ENCODE results near the gene CLHC1.
"Not testable (repeated sequence)": the region's sequence is repeated elsewhere in the genome, so short reads cannot be mapped to it uniquely, and the experiment has no call there.

Gene CLHC1

GRCh38 chr2:55138014-55138881, 93.8 kb downstream of the CLHC1 start:
- in situ Hi-C loops (cut with HindIII; ENCODE audit: low sequenced_read_pairs): no loop called here

- in situ Hi-C loops (cut with HindIII; ENCODE audit: low sequenced_read_pairs): no loop called here
These were observed 94.8 kb downstream of the CLHC1 start for GRCh38 chr2:55137024-55137958.

- in situ Hi-C loops (cut with HindIII; ENCODE audit: low sequenced_read_pairs): no loop called here
These were observed 96.0 kb downstream of the CLHC1 start for GRCh38 chr2:55136138-55136541.

DNA sequence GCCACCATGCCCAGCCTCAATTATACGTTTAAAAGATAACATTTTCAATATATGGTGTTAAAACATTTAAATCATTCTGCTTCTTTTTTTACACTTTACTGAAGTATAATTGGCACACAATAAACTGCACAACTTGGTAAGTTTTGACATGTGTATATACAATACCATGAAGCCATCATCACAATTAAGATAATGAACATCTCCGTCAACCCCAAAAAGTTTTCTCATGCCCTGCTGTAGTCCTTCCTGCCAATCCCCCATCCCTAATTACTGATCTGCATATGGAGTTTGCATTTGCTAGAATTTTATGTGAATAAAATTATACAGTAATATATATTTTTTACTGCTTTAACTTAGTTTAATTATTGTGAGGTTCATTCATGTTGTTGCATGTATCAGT, 96.6 kb downstream of the CLHC1 start:
- in situ Hi-C loops (cut with HindIII; ENCODE audit: low sequenced_read_pairs): no loop called here

DNA sequence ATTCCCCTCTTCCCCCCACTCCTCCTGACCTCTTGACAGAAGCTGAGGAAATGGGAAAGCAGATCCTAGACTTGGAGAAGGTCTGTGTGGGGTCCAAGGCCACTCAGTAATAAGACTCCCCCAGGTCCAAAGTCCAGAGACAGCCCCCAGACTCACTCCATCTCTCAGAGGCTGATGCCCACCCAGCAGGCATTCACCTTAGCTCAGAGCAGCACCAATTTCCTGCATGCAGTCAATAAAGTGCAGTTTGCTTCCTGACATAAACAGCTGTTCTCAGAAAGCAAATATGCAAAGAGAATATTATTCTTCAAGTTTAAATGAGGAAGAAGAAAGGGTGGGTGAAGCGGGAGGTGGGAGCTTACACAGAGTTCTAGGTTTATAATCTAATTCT, 97.8 kb downstream of the CLHC1 start:
- in situ Hi-C loops (cut with HindIII; ENCODE audit: low sequenced_read_pairs): no loop called here

- in situ Hi-C loops (cut with HindIII; ENCODE audit: low sequenced_read_pairs): no loop called here
These were observed 98.4 kb downstream of the CLHC1 start for GRCh38 chr2:55133467-55134315.

GRCh38 chr2:55130849-55131248, 101.2 kb downstream of the CLHC1 start:
- in situ Hi-C loops (cut with HindIII; ENCODE audit: low sequenced_read_pairs): no loop called here

DNA sequence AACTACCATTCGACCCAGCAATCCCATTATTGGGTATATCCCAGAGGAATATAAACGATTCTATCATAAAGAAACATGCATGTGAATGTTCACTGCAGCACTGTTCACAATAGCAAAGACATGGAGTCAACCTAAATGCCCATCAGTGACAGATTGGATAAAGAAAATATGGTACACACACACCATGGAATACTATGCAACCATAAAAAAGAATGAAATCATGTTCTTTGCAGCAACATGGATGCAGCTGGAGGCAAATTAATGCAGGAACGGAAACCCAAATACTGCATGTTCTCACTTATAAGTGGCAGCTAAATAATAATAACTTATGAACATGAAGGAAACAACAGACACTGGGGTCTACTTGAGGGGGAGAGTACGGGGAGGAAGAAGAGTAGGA, 105.5 kb downstream of the CLHC1 start:
- in situ Hi-C loops (cut with HindIII; ENCODE audit: low sequenced_read_pairs): not testable (repeated sequence)

Measured in endothelial cell of hepatic sinusoid (primary cell).